Pancreas (tissue), 10 donors: ENCODE results near the gene PRRT3. TPM values are rescaled to one million over a fixed set of nuclear protein-coding genes. Genes with fewer than 3 reads are reported as not detected.
"Not testable (repeated sequence)": the region's sequence is repeated elsewhere in the genome, so short reads cannot be mapped to it uniquely, and the experiment has no call there.

Source experiments
- ATAC-seq, 4 donors: fragments of 200-7000 bp; cut with Tn5 transposase; one replicate each; pipeline versions ENCODE4 v1.8.0 to v1.9.1; 2020; ENCODE audit warnings: mild to moderate bottlenecking in 4 of 4, moderate library complexity in 4 of 4
- DNase-seq, 6 donors: peaks; one replicate each; pipeline ENCODE4 v3.0.0-alpha.2; 2020
- FAIRE-seq: peaks from 2 replicates; lab custom pipeline; 2012; peaks lifted over from hg19 to GRCh38; lab: Jason Lieb, UNC
- H3K27ac ChIP-seq, 4 donors: fragments of 200-600 bp; sonication (generic); 1 replicate in 3 of 4; 2 replicates in 1 of 4; pipeline versions ENCODE4 v1.5.0 to v1.8.0; 2020
- H3K27me3 ChIP-seq, 4 donors: fragments of 200-600 bp; one replicate each; pipeline ENCODE4 v1.8.0; 2021
- H3K36me3 ChIP-seq, 3 donors: fragments of 200-600 bp; sonication (generic) in 1 of 3; one replicate each; pipeline versions ENCODE4 v1.5.0 to v1.8.0; 2020 to 2021
- H3K4me1 ChIP-seq, 3 donors: fragments of 200-600 bp; one replicate each; pipeline ENCODE4 v1.8.0; 2021
- H3K4me3 ChIP-seq, 4 donors: fragments of 200-600 bp; sonication (generic) in 2 of 4; one replicate each; pipeline versions ENCODE4 v1.5.0 to v1.8.0; 2020 to 2021
- H3K9me3 ChIP-seq, 4 donors: fragments of 200-600 bp; one replicate each; pipeline ENCODE4 v1.8.0; 2021
- CTCF ChIP-seq, 4 donors: fragments of 200-600 bp; sonication (generic) in 3 of 4; IDR thresholded peaks; one replicate each; pipeline versions ENCODE4 v1.5.0 to v1.8.0; 2021; ENCODE audit warnings: antibody characterized with exemption in 4 of 4
- WGBS, 2 donors: extraction: QIAGEN DNeasy Blood & Tissue Kit; methylation state at CpG; one replicate each; pipeline ENCODE4 v1.1.7; 2013; 5-methylcytosine and 5-hydroxymethylcytosine counted together
- intact Hi-C, 3 donors: fragments of 100-400 bp; cut with DNase I; formaldehyde crosslinking; loops; one replicate each; pipeline versions ENCODE4 v1.11.1 to v1.14.2; 2022
- polyA plus RNA-seq, 2 donors: library from polyadenylated mRNA; stranded (reverse); fragments of 200-250 nt; gene quantifications; one replicate each; pipeline ENCODE4 v1.2.3, GENCODE V29; 2013
- total RNA-seq, 6 donors: library from RNA; stranded (reverse); fragmentation: NEBNext Ultra II Directional in 4 of 6; extraction: Animal tissue kit (Norgen Biotek cat#: 25700) in 4 of 6; gene quantifications; one replicate each; pipeline versions ENCODE4 v1.2.1 to v1.2.4, GENCODE V29; 2021 to 2023
- donor health status: healthy with polysubstance abuse.
- donor health status: DM: no; HTN: no; CAD: no; lungs with moderate emphysema.
- donor health status: DM: no; HTN: no; CAD: no.
- donor health status: control.
- donor health status: control.
- donor health status: Bipolar disorder and iron deficiency.
- donor health status: DM: yes; HTN: yes; CAD: no.
- donor health status: DM: no; HTN: no; CAD: no.
- donor health status: DM: no; HTN: no; CAD: no.
- donor health status: DM: yes; HTN: yes; CAD: no.

PRRT3 gene
- total and polyA plus RNA-seq, 8 donors = 1.2 to 5.1 (median 2.0) TPM

DNA sequence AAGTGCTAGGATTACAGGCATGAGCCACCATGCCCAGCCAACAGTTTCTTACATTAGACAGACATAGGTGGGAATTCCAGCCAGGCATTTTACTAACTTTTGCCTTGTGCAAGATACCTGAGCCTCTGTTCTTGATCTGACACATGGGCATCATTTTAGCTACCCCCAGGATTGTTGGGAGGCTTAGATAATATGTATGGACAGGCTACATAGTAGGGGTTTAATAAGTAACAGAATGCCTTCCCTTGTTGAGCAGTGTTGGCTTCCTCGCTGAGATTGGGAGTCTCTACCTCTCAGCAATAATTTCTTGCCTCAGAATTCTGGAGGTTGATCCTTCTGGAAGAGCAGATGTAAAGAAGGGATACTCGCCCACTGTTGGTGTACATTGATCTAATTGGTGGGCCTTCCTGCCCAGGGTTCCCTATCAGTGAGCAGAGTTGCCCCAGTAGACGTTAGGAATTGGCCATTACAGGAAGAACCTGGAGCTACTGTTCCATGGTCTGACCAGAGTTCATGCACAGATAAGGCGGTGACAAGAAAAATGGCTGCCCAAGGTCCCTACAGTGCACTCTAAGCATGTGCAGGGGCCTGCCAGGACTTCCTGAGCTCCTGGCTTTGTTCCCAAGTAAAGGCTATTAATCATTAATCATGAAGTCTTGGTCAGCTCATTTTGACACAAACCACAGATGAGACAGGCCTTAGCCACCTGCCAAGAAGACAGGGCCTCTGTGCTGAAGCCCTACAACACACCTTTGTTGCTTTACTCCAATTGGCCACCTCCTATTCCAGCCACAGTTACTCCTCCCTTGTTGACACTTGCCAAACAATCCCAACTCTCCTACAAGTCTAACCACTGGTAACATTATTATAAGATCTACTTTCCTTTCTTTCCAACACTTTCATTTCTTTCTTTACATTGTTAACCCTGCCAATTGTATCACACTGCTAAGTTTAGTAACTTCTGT lies 54.5 kb downstream of the PRRT3 start:
- DNase-seq = peak in 5 of 6 donors; percentile 75 to 89 (median 80)
- TF ChIP-seq CTCF (IDR thresholded peaks at IDR 0.05) = no peak
- peaks cover 27 to 32% (median 31%) of the 10 kb centered on the region in 3 donors for H3K4me1 ChIP-seq
- peak overlapping the region; percentile 56 to 89 (median 74) for H3K27ac ChIP-seq
- intact Hi-C loops = no loop called here
- 19 to 23% methylated on average over 4 of the region's 4 CpGs for WGBS, 2 donors
- peak; percentile 87 to 90 (median 89) for ATAC-seq
- H3K36me3 ChIP-seq = peaks cover 0 to 5% (median 0%) of the 10 kb centered on the region in 3 donors
- no peaks in the 10 kb centered on the region for H3K27me3 ChIP-seq
- H3K4me3 ChIP-seq = no peak overlapping the region
- no peaks in the 10 kb centered on the region for H3K9me3 ChIP-seq
- FAIRE-seq = no peak

- H3K27me3 ChIP-seq, ATAC-seq, H3K36me3 ChIP-seq, H3K9me3 ChIP-seq, FAIRE-seq, H3K4me3 ChIP-seq, intact Hi-C loops, DNase-seq: not testable (repeated sequence)
- Histone ChIP-seq H3K27ac (peak overlapping the region; percentile 56 to 89 (median 74)), H3K4me1 (peaks cover 21 to 29% (median 29%) of the 10 kb centered on the region in 3 donors)
- WGBS, 2 donors = 86 to 89% methylated on average over 10 of the region's 10 CpGs
These were observed 55.3 kb downstream of the PRRT3 start for GRCh38 chr3:9896755-9897407.

DNA sequence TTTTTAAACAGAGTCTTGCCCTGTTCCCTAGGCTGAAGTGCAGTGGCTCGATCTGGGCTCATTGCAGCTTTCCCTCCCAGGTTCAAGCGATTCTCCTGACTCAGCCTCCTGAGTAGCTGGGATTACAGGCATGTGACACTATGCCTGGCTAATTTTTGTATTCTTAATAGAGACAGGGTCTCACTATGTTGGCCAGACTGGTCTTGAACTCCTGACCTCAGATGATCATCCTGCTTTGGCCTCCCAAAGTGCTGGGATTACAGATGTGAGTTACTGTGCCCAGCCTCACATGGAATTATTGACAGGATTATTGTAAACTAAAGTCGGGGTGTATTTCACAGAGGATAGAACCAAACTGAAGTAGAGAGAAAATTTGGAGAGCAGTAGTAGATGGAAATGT lies 56.5 kb downstream of the PRRT3 start:
- H3K9me3 ChIP-seq, intact Hi-C loops, H3K4me3 ChIP-seq, DNase-seq, H3K27me3 ChIP-seq, H3K36me3 ChIP-seq, FAIRE-seq, H3K27ac ChIP-seq, ATAC-seq: not testable (repeated sequence)
- WGBS, 2 donors = 96 to 97% methylated on average over 3 of the region's 3 CpGs
- H3K4me1 ChIP-seq = peaks cover 22 to 29% (median 22%) of the 10 kb centered on the region in 3 donors

Other genes starting within 250 kb of the PRRT3 start
- gene CPNE9, start 248.6 kb downstream of the PRRT3 start, total RNA-seq = under 1 TPM in 3 of 6 donors, not detected in 3; 0.12 to 0.19 (median 0.12) TPM
- gene CPNE9, start 248.6 kb downstream of the PRRT3 start, polyA plus RNA-seq = under 1 TPM; 0.19 to 0.85 TPM
- 10 to 100 TPM in 1 of 6 donors, 1 to 10 TPM in 5; 7.0 to 10.8 (median 8.4) TPM for gene BRPF1, start 220.7 kb downstream of the PRRT3 start, total RNA-seq
- gene BRPF1, start 220.7 kb downstream of the PRRT3 start, polyA plus RNA-seq = 10 to 100 TPM in 1 of 2 donors, 1 to 10 TPM in 1; 5.8 to 10.4 TPM
- 10 to 100 TPM in 1 of 6 donors, 1 to 10 TPM in 5; 5.9 to 13.9 (median 7.8) TPM for gene OGG1, start 202.5 kb downstream of the PRRT3 start, total RNA-seq
- gene OGG1, start 202.5 kb downstream of the PRRT3 start, polyA plus RNA-seq = 10 to 100 TPM; 11.2 to 12.7 TPM
- 10 to 100 TPM in 1 of 6 donors, 1 to 10 TPM in 5; 2.0 to 12.8 (median 4.4) TPM for gene CAMK1, start 182.5 kb downstream of the PRRT3 start, total RNA-seq
- 10 to 100 TPM; 20.5 to 23.7 TPM for gene CAMK1, start 182.5 kb downstream of the PRRT3 start, polyA plus RNA-seq
- gene TADA3, start 159.9 kb downstream of the PRRT3 start, total RNA-seq = 10 to 100 TPM; 13.2 to 28.0 (median 18.4) TPM
- 10 to 100 TPM; 22.0 to 29.1 TPM for gene TADA3, start 159.9 kb downstream of the PRRT3 start, polyA plus RNA-seq
- 10 to 100 TPM; 39.5 to 72.6 (median 53.1) TPM for gene ARPC4, start 159.3 kb downstream of the PRRT3 start, total RNA-seq
- 10 to 100 TPM; 35.0 to 44.7 TPM for gene ARPC4, start 159.3 kb downstream of the PRRT3 start, polyA plus RNA-seq
- gene TTLL3, start 142.1 kb downstream of the PRRT3 start, total RNA-seq = 10 to 100 TPM in 5 of 6 donors, 1 to 10 TPM in 1; 9.2 to 30.8 (median 17.5) TPM
- gene TTLL3, start 142.1 kb downstream of the PRRT3 start, polyA plus RNA-seq = 100 to 1,000 TPM in 1 of 2 donors, 10 to 100 TPM in 1; 77.6 to 104 TPM
- 10 to 100 TPM; 12.4 to 19.1 (median 14.5) TPM for gene RPUSD3, start 108.4 kb downstream of the PRRT3 start, total RNA-seq
- gene RPUSD3, start 108.4 kb downstream of the PRRT3 start, polyA plus RNA-seq = 10 to 100 TPM; 20.4 to 20.6 TPM
- gene CIDEC, start 72.2 kb downstream of the PRRT3 start, total RNA-seq = 10 to 100 TPM in 1 of 6 donors, 1 to 10 TPM in 1, under 1 TPM in 3, not detected in 1; 0.16 to 11.5 (median 0.87) TPM
- gene CIDEC, start 72.2 kb downstream of the PRRT3 start, polyA plus RNA-seq = 10 to 100 TPM in 1 of 2 donors, 1 to 10 TPM in 1; 1.1 to 10.9 TPM
- 10 to 100 TPM; 16.3 to 24.5 (median 19.6) TPM for gene JAGN1, start 61.8 kb downstream of the PRRT3 start, total RNA-seq
- gene JAGN1, start 61.8 kb downstream of the PRRT3 start, polyA plus RNA-seq = 10 to 100 TPM; 25.9 to 27.1 TPM
- 10 to 100 TPM in 3 of 6 donors, 1 to 10 TPM in 3; 6.4 to 14.1 (median 9.4) TPM for gene IL17RE, start 49.6 kb downstream of the PRRT3 start, total RNA-seq
- 10 to 100 TPM in 1 of 2 donors, 1 to 10 TPM in 1; 8.0 to 15.6 TPM for gene IL17RE, start 49.6 kb downstream of the PRRT3 start, polyA plus RNA-seq
- 10 to 100 TPM; 11.9 to 19.8 (median 13.2) TPM for gene IL17RC, start 35.3 kb downstream of the PRRT3 start, total RNA-seq
- gene IL17RC, start 35.3 kb downstream of the PRRT3 start, polyA plus RNA-seq = 10 to 100 TPM; 51.6 to 55.7 TPM
- gene CRELD1, start 18.6 kb downstream of the PRRT3 start, total RNA-seq = 10 to 100 TPM; 11.3 to 36.6 (median 13.2) TPM
- gene CRELD1, start 18.6 kb downstream of the PRRT3 start, polyA plus RNA-seq = 10 to 100 TPM; 34.3 to 45.9 TPM
- 10 to 100 TPM; 25.8 to 32.1 (median 29.6) TPM for gene EMC3, start 34.4 kb upstream of the PRRT3 start, total RNA-seq
- gene EMC3, start 34.4 kb upstream of the PRRT3 start, polyA plus RNA-seq = 10 to 100 TPM in 1 of 2 donors, 1 to 10 TPM in 1; 9.8 to 35.2 TPM
- 1 to 10 TPM; 1.7 to 3.7 (median 2.0) TPM for gene FANCD2, start 74.0 kb upstream of the PRRT3 start, total RNA-seq
- 1 to 10 TPM; 2.1 to 2.6 TPM for gene FANCD2, start 74.0 kb upstream of the PRRT3 start, polyA plus RNA-seq
- not detected for gene FANCD2OS, start 155.8 kb upstream of the PRRT3 start, total RNA-seq
- not detected for gene FANCD2OS, start 155.8 kb upstream of the PRRT3 start, polyA plus RNA-seq
- gene BRK1, start 163.3 kb upstream of the PRRT3 start, total RNA-seq = 10 to 100 TPM; 25.3 to 58.1 (median 39.8) TPM
- gene BRK1, start 163.3 kb upstream of the PRRT3 start, polyA plus RNA-seq = 10 to 100 TPM; 48.8 to 94.1 TPM
- 10 to 100 TPM; 11.7 to 26.1 (median 14.3) TPM for gene VHL, start 189.4 kb upstream of the PRRT3 start, total RNA-seq
- gene VHL, start 189.4 kb upstream of the PRRT3 start, polyA plus RNA-seq = 10 to 100 TPM; 21.9 to 22.4 TPM
- 1 to 10 TPM in 3 of 6 donors, under 1 TPM in 3; 0.74 to 5.4 (median 1.1) TPM for gene IRAK2, start 212.5 kb upstream of the PRRT3 start, total RNA-seq
- gene IRAK2, start 212.5 kb upstream of the PRRT3 start, polyA plus RNA-seq = 1 to 10 TPM; 1.2 to 1.3 TPM